Activated T-cell treated with anti-CD3 and anti-CD28 coated beads, Interleukin-2, amount 50 U/mL, for 72 hours (primary cell): ENCODE measurements around the gene MEF2C. TPM values are rescaled to one million over a fixed set of nuclear protein-coding genes. Genes with fewer than 3 reads are reported as not detected.

Experiments used
- ATAC-seq, 2 donors: fragments of 150-1000 bp; cut with Tn5 transposase; replicated peaks in 1 of 2; 2 replicates each; pipeline ENCODE4 v1.10.0; 2021; ENCODE audit warnings: moderate library complexity in 2 of 2, mild to moderate bottlenecking in 1 of 2
- DNase-seq, 2 donors: peaks; one replicate each; pipeline ENCODE4 v3.0.0; 2021 to 2022; ENCODE audit warnings: mixed read lengths in 1 of 2
- H3K27ac Mint-ChIP-seq: one replicate; pipeline ENCODE4 v1.8.0; 2022; ENCODE audit warnings: mild to moderate bottlenecking, moderate library complexity, mixed read lengths
- H3K27me3 Mint-ChIP-seq: one replicate; pipeline ENCODE4 v1.8.0; 2022; ENCODE audit warnings: low read depth, mixed read lengths
- H3K36me3 Mint-ChIP-seq, 2 donors: one replicate each; pipeline ENCODE4 v1.8.0; 2022; ENCODE audit warnings: mixed read lengths in 2 of 2, mild to moderate bottlenecking in 1 of 2; ENCODE audit not compliant: insufficient read depth in 2 of 2
- H3K4me1 Mint-ChIP-seq: one replicate; pipeline ENCODE4 v1.8.0; 2022; ENCODE audit warnings: low read depth, mixed read lengths
- H3K4me3 Mint-ChIP-seq, 2 donors: one replicate each; pipeline ENCODE4 v1.8.0; 2022; ENCODE audit warnings: mild to moderate bottlenecking in 2 of 2, mixed read lengths in 2 of 2, moderate library complexity in 2 of 2
- H3K9me3 Mint-ChIP-seq, 2 donors: one replicate each; pipeline ENCODE4 v1.8.0; 2022; ENCODE audit warnings: mixed read lengths in 2 of 2
- total RNA-seq, 2 donors: library from RNA; stranded (reverse); gene quantifications; one replicate each; pipeline ENCODE4 v1.2.3, GENCODE V29; 2022

MEF2C gene
- total RNA-seq, 2 donors from 2014 or later: 0.53 to 0.83 TPM

DNA sequence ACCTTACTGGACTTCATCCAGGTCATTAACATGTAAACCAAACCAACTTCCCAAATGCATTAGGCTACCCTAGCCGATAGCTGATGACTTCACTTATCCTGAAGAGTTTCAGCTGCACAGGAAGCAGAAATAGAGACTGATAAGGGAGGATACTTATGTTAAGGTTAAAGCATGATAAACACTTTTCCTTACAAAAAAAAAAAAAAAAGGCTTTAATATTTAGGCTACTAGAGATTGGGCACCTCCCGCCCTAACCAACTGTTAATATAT lies 1.6 kb upstream of the MEF2C start:
- H3K4me1 Mint-ChIP-seq: peaks cover 32% of the 10 kb centered on the region
- peaks cover 0 to 6% of the 10 kb centered on the region in 2 donors for H3K36me3 Mint-ChIP-seq
- no peak for ATAC-seq
- H3K27me3 Mint-ChIP-seq: peaks cover 77% of the 10 kb centered on the region
- H3K4me3 Mint-ChIP-seq: peak overlapping the region; percentile 82 to 99
- H3K27ac Mint-ChIP-seq: no peak overlapping the region
- no peak for DNase-seq
- no peaks in the 10 kb centered on the region for H3K9me3 Mint-ChIP-seq

- Mint-ChIP-seq H3K27me3 (peaks cover 73% of the 10 kb centered on the region), H3K4me3 (peak overlapping the region; percentile 82 to 99), H3K36me3 (peaks cover 0 to 6% of the 10 kb centered on the region in 2 donors), H3K4me1 (peaks cover 26% of the 10 kb centered on the region), H3K27ac (no peak overlapping the region), H3K9me3 (no peaks in the 10 kb centered on the region)
- DNase-seq: peak; percentile 9 to 21
- peak; percentile 32 to 41 for ATAC-seq
Observed at GRCh38 chr5:88883836-88884607, 1.0 kb upstream of the MEF2C start.

DNA sequence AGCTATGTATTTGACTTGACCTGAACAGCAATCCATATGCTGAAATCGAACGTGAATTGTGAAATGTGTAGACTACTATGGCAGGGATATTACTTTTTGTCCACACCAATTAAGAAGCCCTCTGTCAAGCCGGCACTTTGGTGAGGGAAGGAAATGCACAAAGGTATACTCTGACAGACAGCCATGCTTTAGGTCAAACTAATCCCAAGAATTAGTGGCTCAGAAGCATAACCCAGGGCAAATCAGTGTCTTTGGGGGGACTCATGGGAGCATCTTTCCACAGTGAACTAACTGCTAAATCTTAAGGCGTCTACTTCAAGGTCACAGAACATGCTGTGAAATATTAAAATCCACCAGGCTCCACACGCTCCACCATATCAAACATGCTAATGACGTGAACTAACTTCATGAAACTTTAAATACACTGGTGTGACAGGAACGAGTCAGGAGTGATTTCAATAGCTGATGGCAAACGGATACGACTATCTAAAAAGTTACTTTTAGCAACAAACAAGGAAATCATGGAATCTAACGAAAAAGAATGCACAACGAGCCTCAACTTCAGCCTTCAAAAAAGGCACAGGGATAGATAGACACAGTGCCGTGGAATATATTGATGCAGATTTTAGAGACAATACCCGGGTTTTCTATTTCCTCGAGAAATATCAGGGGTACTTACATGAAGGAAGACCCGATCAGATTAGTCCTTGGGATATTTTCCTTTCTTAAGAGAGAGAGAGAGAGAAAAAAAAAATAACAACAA lies 527 bp downstream of the MEF2C start:
- ATAC-seq: no peak
- DNase-seq: no peak
- Mint-ChIP-seq H3K27me3 (peaks cover 66% of the 10 kb centered on the region), H3K9me3 (no peaks in the 10 kb centered on the region), H3K27ac (no peak overlapping the region), H3K36me3 (peaks cover 0 to 6% of the 10 kb centered on the region in 2 donors), H3K4me3 (peak overlapping the region; percentile 82 to 99), H3K4me1 (peaks cover 23% of the 10 kb centered on the region)

DNA sequence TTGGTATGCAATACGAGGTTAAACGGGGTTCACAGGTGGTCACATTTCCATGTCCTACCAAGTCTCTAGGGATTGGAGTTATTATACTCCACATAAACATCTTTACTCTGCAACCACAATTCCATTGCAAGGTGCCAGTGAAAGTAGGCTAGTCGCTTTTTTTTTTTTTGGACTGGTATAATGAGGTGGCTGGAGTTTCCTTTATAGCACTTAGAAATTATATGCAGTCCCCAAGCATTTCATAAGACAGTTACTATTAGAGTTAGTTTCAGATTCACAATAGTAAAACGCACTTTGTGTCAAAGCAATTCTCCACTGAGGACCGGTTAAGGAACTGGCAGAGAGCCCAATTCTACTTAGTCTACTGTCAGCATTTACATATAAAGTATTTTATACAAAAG lies 1.4 kb downstream of the MEF2C start:
- no peak for ATAC-seq

GRCh38 chr5:88880201-88880600 lies 2.8 kb downstream of the MEF2C start:
- H3K27me3 Mint-ChIP-seq: peaks cover 67% of the 10 kb centered on the region
- H3K36me3 Mint-ChIP-seq: peaks cover 0 to 6% of the 10 kb centered on the region in 2 donors
- ATAC-seq (no peak), DNase-seq (no peak)
- H3K27ac Mint-ChIP-seq: no peak overlapping the region
- H3K4me3 Mint-ChIP-seq: no peak overlapping the region
- peaks cover 23% of the 10 kb centered on the region for H3K4me1 Mint-ChIP-seq
- no peaks in the 10 kb centered on the region for H3K9me3 Mint-ChIP-seq

More for the DNA sequence above, 1.4 kb downstream of the MEF2C start:
- H3K27me3 Mint-ChIP-seq: peaks cover 73% of the 10 kb centered on the region
- peaks cover 0 to 6% of the 10 kb centered on the region in 2 donors for H3K36me3 Mint-ChIP-seq
- no peak overlapping the region for H3K4me3 Mint-ChIP-seq
- DNase-seq: no peak
- peaks cover 23% of the 10 kb centered on the region for H3K4me1 Mint-ChIP-seq
- no peaks in the 10 kb centered on the region for H3K9me3 Mint-ChIP-seq
- H3K27ac Mint-ChIP-seq: no peak overlapping the region

- peaks cover 23% of the 10 kb centered on the region for H3K4me1 Mint-ChIP-seq
- DNase-seq (no peak), ATAC-seq (no peak)
- peaks cover 63% of the 10 kb centered on the region for H3K27me3 Mint-ChIP-seq
- H3K36me3 Mint-ChIP-seq: peaks cover 0 to 6% of the 10 kb centered on the region in 2 donors
- no peak overlapping the region for H3K4me3 Mint-ChIP-seq
- no peak overlapping the region for H3K27ac Mint-ChIP-seq
- no peaks in the 10 kb centered on the region for H3K9me3 Mint-ChIP-seq
Observed at GRCh38 chr5:88879724-88880123, 3.3 kb downstream of the MEF2C start.

DNA sequence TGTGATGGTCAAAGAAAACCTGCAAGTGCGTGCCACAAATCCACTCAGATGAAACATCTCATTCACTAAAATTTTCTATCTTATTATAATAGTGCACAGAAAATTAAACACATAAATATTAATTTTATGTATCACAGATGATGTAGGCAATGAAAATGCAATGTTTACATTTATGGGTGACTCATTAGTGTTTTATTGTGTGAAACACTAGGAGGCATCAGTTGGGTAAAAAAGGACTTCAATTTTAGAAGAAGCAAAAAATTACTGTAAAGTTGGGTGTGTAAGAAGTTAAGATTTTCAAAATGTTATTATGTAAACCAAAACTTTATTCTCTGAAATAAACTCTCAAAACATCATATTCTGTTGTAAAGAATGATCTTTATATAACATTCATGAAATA lies 4.0 kb downstream of the MEF2C start:
- H3K9me3 Mint-ChIP-seq: no peaks in the 10 kb centered on the region
- DNase-seq (no peak), ATAC-seq (no peak)
- peaks cover 56% of the 10 kb centered on the region for H3K27me3 Mint-ChIP-seq
- H3K36me3 Mint-ChIP-seq: peaks cover 0 to 6% of the 10 kb centered on the region in 2 donors
- no peak overlapping the region for H3K27ac Mint-ChIP-seq
- no peak overlapping the region for H3K4me3 Mint-ChIP-seq
- peaks cover 15% of the 10 kb centered on the region for H3K4me1 Mint-ChIP-seq

- Mint-ChIP-seq H3K27me3 (peaks cover 51% of the 10 kb centered on the region), H3K36me3 (peaks cover 0 to 3% of the 10 kb centered on the region in 2 donors), H3K27ac (no peak overlapping the region), H3K4me1 (peaks cover 7% of the 10 kb centered on the region), H3K9me3 (no peaks in the 10 kb centered on the region), H3K4me3 (no peak overlapping the region)
- DNase-seq (no peak), ATAC-seq (no peak)
Observed at GRCh38 chr5:88877826-88878225, 5.2 kb downstream of the MEF2C start.

GRCh38 chr5:88876714-88877113 lies 6.3 kb downstream of the MEF2C start:
- Mint-ChIP-seq H3K36me3 (no peaks in the 10 kb centered on the region), H3K4me1 (no peaks in the 10 kb centered on the region), H3K27me3 (peaks cover 43% of the 10 kb centered on the region), H3K9me3 (no peaks in the 10 kb centered on the region), H3K27ac (no peak overlapping the region), H3K4me3 (no peak overlapping the region)
- DNase-seq (no peak), ATAC-seq (no peak)

DNA sequence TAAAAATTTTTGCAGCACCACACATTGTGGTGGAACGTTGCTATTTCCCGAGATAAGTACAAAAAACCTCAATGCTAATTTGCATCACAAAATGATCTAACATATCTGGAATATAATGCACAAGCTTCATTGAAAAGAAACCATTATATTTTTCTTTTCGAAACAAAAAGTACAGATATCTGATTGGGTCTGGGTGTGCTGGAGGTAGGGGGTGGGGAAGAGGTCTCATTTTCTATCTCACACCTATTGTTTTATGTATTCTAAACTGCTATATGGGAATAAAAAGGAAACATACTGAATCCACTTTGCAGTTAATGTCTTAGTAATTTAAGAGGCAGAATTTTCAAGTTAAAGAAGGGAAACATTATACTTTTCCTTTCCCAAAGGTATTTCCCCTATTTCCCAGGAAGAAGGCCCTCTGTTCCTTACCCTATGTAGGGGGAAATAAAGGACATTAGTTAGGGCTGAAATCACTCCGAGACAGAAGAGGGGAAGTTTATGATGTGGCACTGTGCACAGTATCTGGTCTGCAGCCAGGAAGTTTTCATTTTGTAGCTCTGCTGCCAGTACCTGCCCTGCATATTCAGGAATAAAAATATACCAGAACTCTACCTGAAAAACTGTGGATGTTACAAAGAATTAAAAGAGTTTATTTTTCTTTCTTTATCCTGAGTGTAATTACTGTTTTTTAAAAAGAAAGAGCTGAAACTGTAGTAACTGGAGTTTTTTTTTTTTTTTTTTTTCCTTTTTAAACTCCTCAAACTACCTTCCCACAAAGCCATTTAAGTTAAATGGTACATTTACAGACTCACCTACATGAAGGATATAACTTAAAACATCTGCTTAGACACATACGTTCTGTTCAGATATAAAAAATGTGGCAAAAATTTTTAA lies 7.4 kb downstream of the MEF2C start:
- H3K27me3 Mint-ChIP-seq: peaks cover 48% of the 10 kb centered on the region
- H3K4me3 Mint-ChIP-seq: no peak overlapping the region
- no peaks in the 10 kb centered on the region for H3K36me3 Mint-ChIP-seq
- no peaks in the 10 kb centered on the region for H3K9me3 Mint-ChIP-seq
- DNase-seq: no peak
- ATAC-seq: no peak
- H3K27ac Mint-ChIP-seq: no peak overlapping the region
- H3K4me1 Mint-ChIP-seq: no peaks in the 10 kb centered on the region

GRCh38 chr5:88873447-88873846 lies 9.5 kb downstream of the MEF2C start:
- ATAC-seq: no peak

DNA sequence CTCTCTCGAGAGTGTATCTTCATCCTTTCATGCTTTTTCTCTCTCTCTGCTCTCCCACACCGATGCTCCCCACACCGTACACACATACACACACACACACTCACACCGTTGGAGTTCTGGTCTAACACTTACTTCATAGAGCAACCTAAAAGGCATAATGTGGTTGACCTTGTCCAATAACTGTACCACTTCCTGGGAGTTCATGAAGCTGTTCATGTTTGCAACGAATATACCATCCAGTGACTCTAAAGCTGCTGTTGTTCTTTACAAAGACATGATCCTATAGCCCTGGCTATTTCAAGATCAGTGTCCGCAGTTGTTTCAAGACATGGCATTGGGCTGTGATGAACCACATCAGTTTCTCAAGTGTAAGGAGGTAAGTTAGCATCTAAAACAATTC lies 10.0 kb downstream of the MEF2C start:
- Mint-ChIP-seq H3K27ac (no peak overlapping the region), H3K4me3 (no peak overlapping the region), H3K4me1 (no peaks in the 10 kb centered on the region), H3K9me3 (no peaks in the 10 kb centered on the region), H3K36me3 (no peaks in the 10 kb centered on the region), H3K27me3 (peaks cover 45% of the 10 kb centered on the region)
- ATAC-seq: no peak
- DNase-seq: no peak

More at GRCh38 chr5:88873447-88873846, 9.5 kb downstream of the MEF2C start:
- Mint-ChIP-seq H3K4me1 (no peaks in the 10 kb centered on the region), H3K4me3 (no peak overlapping the region), H3K27ac (no peak overlapping the region), H3K27me3 (peaks cover 48% of the 10 kb centered on the region), H3K36me3 (no peaks in the 10 kb centered on the region), H3K9me3 (no peaks in the 10 kb centered on the region)
- no peak for DNase-seq

DNA sequence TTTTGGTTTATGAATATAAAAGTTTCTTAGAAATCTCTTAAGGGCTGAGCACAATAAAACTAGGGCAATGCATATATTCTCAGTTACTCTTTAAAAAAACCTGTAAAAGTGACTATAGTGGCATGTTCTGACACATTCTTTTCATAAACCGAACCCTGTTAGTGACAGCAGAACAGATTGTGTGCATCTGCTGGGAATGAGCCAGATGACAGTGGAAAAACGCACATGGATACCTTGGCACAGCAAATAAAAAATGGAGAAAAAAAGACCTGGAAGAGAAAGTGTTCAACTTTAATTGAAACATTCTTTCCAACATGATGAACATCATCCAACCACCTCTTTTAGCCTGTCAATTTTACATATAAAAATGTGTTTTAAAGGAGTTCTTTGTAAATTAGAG lies 12.7 kb downstream of the MEF2C start:
- no peak for ATAC-seq
- Mint-ChIP-seq H3K4me3 (no peak overlapping the region), H3K4me1 (no peaks in the 10 kb centered on the region)

More for the DNA sequence above, 12.7 kb downstream of the MEF2C start:
- Mint-ChIP-seq H3K36me3 (no peaks in the 10 kb centered on the region), H3K27ac (no peak overlapping the region), H3K27me3 (peaks cover 28% of the 10 kb centered on the region), H3K9me3 (no peaks in the 10 kb centered on the region)
- DNase-seq: no peak
